ENCODE data around the gene NDUFA13.
A peak's percentile ranks its signal among the peaks of the same experiment; 100 is the strongest.

NDUFA13 gene

GRCh38 chr19:19485998-19486290 is 30.1 kb upstream of the NDUFA13 start:
- TF ChIP-seq, protein P1, sequence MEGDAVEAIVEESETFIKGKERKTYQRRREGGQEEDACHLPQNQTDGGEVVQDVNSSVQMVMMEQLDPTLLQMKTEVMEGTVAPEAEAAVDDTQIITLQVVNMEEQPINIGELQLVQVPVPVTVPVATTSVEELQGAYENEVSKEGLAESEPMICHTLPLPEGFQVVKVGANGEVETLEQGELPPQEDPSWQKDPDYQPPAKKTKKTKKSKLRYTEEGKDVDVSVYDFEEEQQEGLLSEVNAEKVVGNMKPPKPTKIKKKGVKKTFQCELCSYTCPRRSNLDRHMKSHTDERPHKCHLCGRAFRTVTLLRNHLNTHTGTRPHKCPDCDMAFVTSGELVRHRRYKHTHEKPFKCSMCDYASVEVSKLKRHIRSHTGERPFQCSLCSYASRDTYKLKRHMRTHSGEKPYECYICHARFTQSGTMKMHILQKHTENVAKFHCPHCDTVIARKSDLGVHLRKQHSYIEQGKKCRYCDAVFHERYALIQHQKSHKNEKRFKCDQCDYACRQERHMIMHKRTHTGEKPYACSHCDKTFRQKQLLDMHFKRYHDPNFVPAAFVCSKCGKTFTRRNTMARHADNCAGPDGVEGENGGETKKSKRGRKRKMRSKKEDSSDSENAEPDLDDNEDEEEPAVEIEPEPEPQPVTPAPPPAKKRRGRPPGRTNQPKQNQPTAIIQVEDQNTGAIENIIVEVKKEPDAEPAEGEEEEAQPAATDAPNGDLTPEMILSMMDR (IDR thresholded peaks at IDR 0.05; ENCODE audit: low read depth, low read length, missing control alignments): no peak
- in situ Hi-C loops (cut with HindIII; ENCODE audit: low sequenced_read_pairs): no loop called here

DNA sequence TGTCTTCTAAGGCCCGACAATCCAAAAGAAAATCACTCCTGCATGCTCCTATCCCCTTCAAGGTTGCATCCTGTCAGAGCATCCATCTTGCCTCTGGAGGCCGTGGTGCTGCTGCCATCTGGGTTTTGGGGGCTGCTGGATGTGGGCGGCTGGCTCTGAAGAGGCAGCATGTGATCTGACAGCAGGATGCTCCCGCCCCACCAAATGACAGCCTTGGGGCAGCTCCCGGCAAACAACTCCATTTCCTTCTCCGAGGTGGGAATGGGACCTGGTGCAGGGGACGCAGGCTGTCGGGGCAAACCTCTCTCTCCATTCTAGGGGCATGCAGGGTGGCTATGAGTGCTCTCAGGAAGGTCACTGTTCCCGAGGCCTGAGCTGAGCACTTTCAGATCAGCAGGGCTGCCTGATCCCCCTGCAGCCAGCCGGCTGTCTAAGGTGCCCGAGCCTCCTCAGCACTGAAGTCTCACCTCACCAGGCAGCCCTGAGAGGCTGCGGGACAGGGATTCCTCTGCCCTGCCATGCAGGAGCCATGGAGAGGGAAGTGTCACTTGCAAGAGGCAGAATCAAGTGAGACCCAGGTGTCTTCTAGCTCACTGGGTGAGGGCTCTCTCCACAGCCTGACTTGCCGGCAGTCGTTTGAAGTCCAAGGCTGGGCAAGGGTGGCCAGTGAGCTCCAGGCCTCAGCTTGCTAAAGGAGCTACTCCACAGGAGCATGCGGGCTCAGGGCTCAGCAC is 29.5 kb upstream of the NDUFA13 start:
- no peak for DNase-seq (ENCODE audit: low read depth)
- no peak overlapping the region for H3K4me3 ChIP-seq (ENCODE audit: low read depth, low read length)
- TF ChIP-seq, protein P1 (IDR thresholded peaks at IDR 0.05; ENCODE audit: low read depth, low read length, missing control alignments): no peak
- in situ Hi-C loops (cut with HindIII; ENCODE audit: low sequenced_read_pairs): no loop called here

More at GRCh38 chr19:19485998-19486290, 30.1 kb upstream of the NDUFA13 start:
- H3K4me3 ChIP-seq (ENCODE audit: low read depth, low read length): no peak overlapping the region
- no peak for DNase-seq (ENCODE audit: low read depth)

DNA sequence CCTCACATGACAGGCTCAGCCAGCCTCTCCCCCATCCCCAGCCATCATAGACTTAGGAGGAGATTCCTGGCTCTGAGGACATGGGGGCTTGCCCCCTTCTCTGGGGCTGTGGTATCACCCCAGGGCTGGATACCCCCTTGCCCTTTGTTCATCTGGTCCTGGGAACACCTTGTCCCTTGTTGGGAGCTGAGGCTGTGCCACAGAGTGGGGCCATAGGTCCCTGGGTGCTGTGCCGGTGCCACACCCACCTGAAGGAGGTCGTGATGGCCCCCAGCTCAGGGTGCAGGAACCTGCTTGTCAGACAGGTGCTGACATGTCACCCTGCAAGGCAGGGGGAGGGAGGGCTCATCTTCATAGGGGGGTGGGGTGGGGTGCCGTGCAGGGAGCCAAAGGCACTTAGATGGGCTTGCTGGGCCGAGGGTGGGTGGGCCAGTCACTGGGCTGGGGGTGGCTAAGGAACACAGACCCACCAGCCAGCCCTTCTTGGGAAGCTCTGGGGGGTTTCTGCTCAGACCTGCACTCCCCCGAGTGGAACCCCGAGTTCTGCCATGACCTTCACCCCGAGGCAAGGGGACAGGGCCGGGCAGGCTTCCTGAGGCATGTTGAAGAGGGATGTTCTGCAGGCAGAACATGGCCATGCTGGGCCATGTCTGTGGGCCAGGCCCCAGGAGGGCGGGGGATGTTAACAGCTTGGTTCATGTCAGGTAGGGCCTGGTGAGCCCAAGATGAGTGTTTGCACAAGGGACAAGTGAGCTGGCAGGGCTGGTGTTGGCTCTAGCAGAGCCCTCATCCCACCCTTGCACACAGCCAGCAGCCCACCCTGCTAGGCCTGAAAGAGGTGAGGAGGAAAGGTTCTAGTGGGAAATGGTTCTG is 28.7 kb upstream of the NDUFA13 start:
- TF ChIP-seq, protein P1 (IDR thresholded peaks at IDR 0.05; ENCODE audit: low read depth, low read length, missing control alignments): no peak
- in situ Hi-C loops (cut with HindIII; ENCODE audit: low sequenced_read_pairs): no loop called here
- DNase-seq (ENCODE audit: low read depth): no peak
- H3K4me3 ChIP-seq (ENCODE audit: low read depth, low read length): no peak overlapping the region

DNA sequence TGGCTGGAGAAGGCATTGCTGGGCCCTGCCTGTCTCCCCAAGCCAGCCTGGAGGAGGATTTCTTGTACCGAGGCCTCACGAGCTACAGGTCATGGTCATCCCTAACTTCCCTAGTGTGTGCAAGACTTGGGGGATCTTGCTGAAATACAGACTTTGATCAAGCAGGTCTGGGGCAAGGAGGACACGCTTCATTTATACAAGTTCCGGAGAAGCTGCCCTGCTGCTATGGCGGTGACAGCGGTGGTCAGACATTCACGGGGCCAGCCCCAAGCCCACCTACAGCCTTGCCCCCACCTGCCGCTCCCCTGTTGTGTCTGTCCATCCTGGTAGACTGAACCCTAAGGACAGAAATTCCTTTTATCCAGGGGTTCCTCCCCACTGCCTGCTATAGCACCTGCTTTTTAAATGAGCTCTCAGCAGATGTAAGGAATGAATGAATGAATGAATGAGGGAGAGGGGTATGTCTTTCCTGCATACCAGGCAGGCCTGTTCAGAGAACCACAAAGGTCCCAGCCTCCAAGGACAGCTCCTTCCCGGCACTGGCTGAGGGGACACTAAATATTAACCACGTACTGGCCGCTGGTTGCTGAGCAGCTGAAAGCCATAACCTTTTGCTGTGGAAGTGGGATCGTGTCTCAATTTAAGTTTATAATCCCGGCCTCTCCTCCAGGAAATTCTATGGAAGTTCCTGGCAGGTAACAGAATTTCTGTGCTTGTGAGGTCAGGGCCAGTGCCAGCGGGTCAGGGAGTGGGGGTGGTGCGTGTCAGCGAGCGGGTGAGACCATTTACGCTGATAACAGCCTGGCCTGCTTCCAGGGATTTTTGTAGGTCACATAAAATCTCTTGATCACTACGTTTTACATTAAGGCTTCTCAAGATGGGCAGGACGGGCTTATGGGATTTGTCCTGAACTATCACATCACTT is 27.8 kb upstream of the NDUFA13 start:
- TF ChIP-seq, protein P1 (IDR thresholded peaks at IDR 0.05; ENCODE audit: low read depth, low read length, missing control alignments): no peak
- DNase-seq (ENCODE audit: low read depth): no peak

DNA sequence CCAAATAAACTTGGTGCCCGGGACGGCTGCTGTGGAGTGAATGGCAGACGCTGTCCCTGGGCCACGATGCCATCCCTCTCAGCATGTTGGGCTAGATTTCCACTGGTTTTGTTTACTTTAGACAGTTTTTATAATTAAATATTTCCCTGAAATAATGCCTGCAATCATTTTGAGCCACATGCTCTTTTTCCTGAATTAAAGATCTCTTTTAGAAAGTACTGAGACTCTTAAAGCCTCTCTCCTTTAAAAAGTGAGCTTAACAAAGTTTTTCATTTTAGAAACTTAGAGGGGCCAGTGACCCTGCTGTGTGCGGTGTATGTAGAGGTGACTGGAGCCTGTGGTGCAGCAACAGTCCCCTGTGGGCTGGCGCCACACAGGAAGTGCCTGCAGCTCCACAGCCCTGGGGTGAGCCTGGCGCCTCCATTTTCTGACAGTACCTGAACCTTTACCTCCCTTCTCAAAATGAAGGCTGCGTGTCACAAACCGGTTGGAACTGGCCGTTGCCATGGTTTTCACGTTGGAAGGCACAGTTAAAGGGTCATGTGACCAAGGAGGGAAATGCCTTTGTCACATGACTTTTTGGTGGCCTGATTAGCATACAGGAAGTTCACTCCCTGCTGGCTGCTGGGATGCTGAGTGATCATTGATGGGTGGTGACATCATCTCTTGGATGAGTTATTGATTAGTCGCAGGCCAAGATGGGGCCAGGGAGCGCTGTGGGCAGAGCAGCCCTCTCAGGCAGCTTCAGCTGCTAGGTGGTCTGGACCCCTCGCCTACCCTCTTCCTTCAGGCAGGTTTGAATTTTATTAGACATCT is 26.9 kb upstream of the NDUFA13 start:
- peak; percentile 82 for DNase-seq (ENCODE audit: low read depth)
- no peak overlapping the region for H3K4me3 ChIP-seq (ENCODE audit: low read depth, low read length)
- TF ChIP-seq, protein P1 (IDR thresholded peaks at IDR 0.05; ENCODE audit: low read depth, low read length, missing control alignments): no peak
- in situ Hi-C loops (cut with HindIII; ENCODE audit: low sequenced_read_pairs): no loop called here

More for the DNA sequence above, 27.8 kb upstream of the NDUFA13 start:
- H3K4me3 ChIP-seq (ENCODE audit: low read depth, low read length): no peak overlapping the region
- in situ Hi-C loops (cut with HindIII; ENCODE audit: low sequenced_read_pairs): no loop called here

Data from astrocyte of the cerebellum (primary cell).